Suprapubic skin (tissue), 4 donors: Measurements from ENCODE around the gene CEBPG. TPM values are rescaled to one million over a fixed set of nuclear protein-coding genes. Genes with fewer than 3 reads are reported as not detected.
A peak's percentile ranks its signal among the peaks of the same experiment; 100 is the strongest.

Experiments
- DNase-seq, 2 donors: peaks; one replicate each; pipeline ENCODE4 v3.0.0-alpha.2; 2019; ENCODE audit warnings: low spot score in 2 of 2
- H3K27ac ChIP-seq: fragments of 200-600 bp; sonication (generic); one replicate; pipeline ENCODE4 v1.5.1; 2019
- H3K27me3 ChIP-seq: fragments of 200-600 bp; sonication (generic); one replicate; pipeline ENCODE4 v1.5.1; 2019
- H3K36me3 ChIP-seq: fragments of 200-600 bp; sonication (generic); one replicate; pipeline ENCODE4 v1.5.1; 2019
- H3K4me1 ChIP-seq: fragments of 200-600 bp; sonication (generic); one replicate; pipeline ENCODE4 v1.5.1; 2019
- H3K4me3 ChIP-seq: fragments of 200-600 bp; sonication (generic); one replicate; pipeline ENCODE4 v1.5.1; 2019; ENCODE audit warnings: mild to moderate bottlenecking
- H3K9me3 ChIP-seq: fragments of 200-600 bp; sonication (generic); one replicate; pipeline ENCODE4 v1.5.1; 2019
- EP300 ChIP-seq: sonication (generic); formaldehyde crosslinking; IDR thresholded peaks from one replicate; pipeline ENCODE4 v1.6.1; 2017; ENCODE audit warnings: antibody characterized with exemption
- POLR2A ChIP-seq, 2 donors: fragments of 450-650 bp; IDR thresholded peaks; one replicate each; pipeline ENCODE4 v1.6.1; 2017; ENCODE audit warnings: antibody characterized with exemption in 2 of 2, mild to moderate bottlenecking in 2 of 2, moderate library complexity in 2 of 2
- POLR2AphosphoS5 ChIP-seq, 3 donors: sonication (generic); formaldehyde crosslinking; IDR thresholded peaks; one replicate each; pipeline ENCODE4 v1.6.1; 2017; ENCODE audit warnings: antibody characterized with exemption in 3 of 3
- WGBS: methylation state at CpG from one replicate; pipeline ENCODE4 v1.1.5; 2018; 5-methylcytosine and 5-hydroxymethylcytosine counted together
- total RNA-seq, 4 donors: library from RNA; depleted of rRNA; stranded (reverse); fragments of >200 nt; gene quantifications; one replicate each; pipeline ENCODE4 v1.1.0, GENCODE V29; 2016
- TF ChIP-seq, protein P1 (sequence below), 2 donors: fragments of 200-600 bp in 1 of 2; fragments of 450-650 bp in 1 of 2; sonication (generic) in 1 of 2; IDR thresholded peaks; one replicate each; pipeline ENCODE4 v1.5.1; 2016 to 2019; ENCODE audit warnings: antibody characterized with exemption in 2 of 2, mild to moderate bottlenecking in 1 of 2, moderate library complexity in 1 of 2

Gene CEBPG
- total RNA-seq, 4 donors from 2014 or later, result 37.7 to 63.0 (median 45.2) TPM

GRCh38 chr19:33368074-33368864 is 5.2 kb upstream of the CEBPG start:
- H3K36me3 ChIP-seq, result no peaks in the 10 kb centered on the region
- no peaks in the 10 kb centered on the region for H3K27me3 ChIP-seq
- H3K4me3 ChIP-seq, result no peak overlapping the region
- 63% methylated on average over 5 of the region's 5 CpGs for WGBS
- DNase-seq, result no peak
- peaks cover 26% of the 10 kb centered on the region for H3K4me1 ChIP-seq
- no peaks in the 10 kb centered on the region for H3K9me3 ChIP-seq
- TF ChIP-seq POLR2A (IDR thresholded peaks at IDR 0.05), result no peak
- TF ChIP-seq, protein P1, sequence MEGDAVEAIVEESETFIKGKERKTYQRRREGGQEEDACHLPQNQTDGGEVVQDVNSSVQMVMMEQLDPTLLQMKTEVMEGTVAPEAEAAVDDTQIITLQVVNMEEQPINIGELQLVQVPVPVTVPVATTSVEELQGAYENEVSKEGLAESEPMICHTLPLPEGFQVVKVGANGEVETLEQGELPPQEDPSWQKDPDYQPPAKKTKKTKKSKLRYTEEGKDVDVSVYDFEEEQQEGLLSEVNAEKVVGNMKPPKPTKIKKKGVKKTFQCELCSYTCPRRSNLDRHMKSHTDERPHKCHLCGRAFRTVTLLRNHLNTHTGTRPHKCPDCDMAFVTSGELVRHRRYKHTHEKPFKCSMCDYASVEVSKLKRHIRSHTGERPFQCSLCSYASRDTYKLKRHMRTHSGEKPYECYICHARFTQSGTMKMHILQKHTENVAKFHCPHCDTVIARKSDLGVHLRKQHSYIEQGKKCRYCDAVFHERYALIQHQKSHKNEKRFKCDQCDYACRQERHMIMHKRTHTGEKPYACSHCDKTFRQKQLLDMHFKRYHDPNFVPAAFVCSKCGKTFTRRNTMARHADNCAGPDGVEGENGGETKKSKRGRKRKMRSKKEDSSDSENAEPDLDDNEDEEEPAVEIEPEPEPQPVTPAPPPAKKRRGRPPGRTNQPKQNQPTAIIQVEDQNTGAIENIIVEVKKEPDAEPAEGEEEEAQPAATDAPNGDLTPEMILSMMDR (IDR thresholded peaks at IDR 0.05), result no peak
- no peak for TF ChIP-seq POLR2AphosphoS5 (IDR thresholded peaks at IDR 0.05)
- TF ChIP-seq EP300, result no peak
- H3K27ac ChIP-seq, result peak overlapping the region; percentile 28

GRCh38 chr19:33370783-33371182 is 2.7 kb upstream of the CEBPG start:
- TF ChIP-seq POLR2AphosphoS5 (IDR thresholded peaks at IDR 0.05) (no peak), POLR2A (IDR thresholded peaks at IDR 0.05) (no peak), EP300 (no peak)
- TF ChIP-seq, protein P1 (IDR thresholded peaks at IDR 0.05), result no peak
- Histone ChIP-seq H3K4me1 (peaks cover 38% of the 10 kb centered on the region), H3K27ac (peak overlapping the region; percentile 84), H3K9me3 (no peaks in the 10 kb centered on the region), H3K4me3 (no peak overlapping the region), H3K27me3 (no peaks in the 10 kb centered on the region), H3K36me3 (no peaks in the 10 kb centered on the region)
- DNase-seq, result no peak
- 41% methylated on average over 4 of the region's 4 CpGs for WGBS

- peak overlapping the region; percentile 83 for H3K4me3 ChIP-seq
- H3K4me1 ChIP-seq, result peaks cover 65% of the 10 kb centered on the region
- H3K27me3 ChIP-seq, result no peaks in the 10 kb centered on the region
- H3K27ac ChIP-seq, result peak overlapping the region; percentile 99
- H3K36me3 ChIP-seq, result peaks cover 1% of the 10 kb centered on the region
- 5% methylated on average over 18 of the region's 22 CpGs for WGBS
- H3K9me3 ChIP-seq, result no peaks in the 10 kb centered on the region
- TF ChIP-seq POLR2AphosphoS5 (IDR thresholded peaks at IDR 0.05), result no peak
- no peak for TF ChIP-seq POLR2A (IDR thresholded peaks at IDR 0.05)
- TF ChIP-seq EP300, result no peak
- TF ChIP-seq, protein P1 (IDR thresholded peaks at IDR 0.05), result no peak
- peak in 1 of 2 donors; percentile 62 for DNase-seq
Observed at GRCh38 chr19:33374236-33374714, 766 bp downstream of the CEBPG start.

DNA sequence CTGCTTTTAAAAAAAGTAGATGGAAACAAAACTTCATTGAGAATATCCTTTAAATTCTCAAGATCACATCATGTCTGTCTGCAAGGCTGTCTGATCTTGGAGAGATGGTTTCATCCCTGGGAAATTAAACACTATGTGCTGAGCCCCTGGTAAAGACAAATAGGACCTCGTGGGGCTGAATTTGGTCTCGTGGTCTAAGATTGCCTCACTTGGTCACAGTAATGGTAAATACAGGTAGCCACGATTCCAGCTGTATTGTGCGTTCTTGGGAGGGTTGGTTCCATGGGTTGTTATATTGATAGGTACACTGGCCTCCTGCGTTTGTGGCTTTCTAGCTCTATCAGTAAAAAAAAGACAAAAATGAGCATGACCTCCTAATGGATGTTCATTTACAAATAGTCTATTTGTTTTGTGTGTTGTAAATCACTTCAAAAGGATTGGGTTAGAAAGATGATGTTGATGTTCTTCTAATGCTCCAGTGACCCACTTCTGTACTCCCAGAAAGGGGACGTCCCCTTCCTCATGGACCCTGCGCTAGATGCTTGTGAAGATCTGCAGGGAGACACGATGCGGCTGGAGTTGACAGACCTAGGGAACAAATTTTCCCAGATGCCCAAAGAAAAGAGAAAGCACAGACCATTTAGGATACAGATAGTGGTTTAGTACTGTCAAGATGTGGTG is 1.8 kb downstream of the CEBPG start:
- peak in 1 of 2 donors; percentile 42 for DNase-seq
- H3K4me3 ChIP-seq, result peak overlapping the region; percentile 83
- H3K27ac ChIP-seq, result peak overlapping the region; percentile 99
- TF ChIP-seq EP300, result no peak
- TF ChIP-seq, protein P1 (IDR thresholded peaks at IDR 0.05), result no peak
- TF ChIP-seq POLR2AphosphoS5 (IDR thresholded peaks at IDR 0.05), result no peak
- no peak for TF ChIP-seq POLR2A (IDR thresholded peaks at IDR 0.05)
- H3K4me1 ChIP-seq, result peaks cover 70% of the 10 kb centered on the region
- H3K27me3 ChIP-seq, result no peaks in the 10 kb centered on the region
- 76% methylated on average over 9 of the region's 9 CpGs for WGBS
- H3K36me3 ChIP-seq, result peaks cover 5% of the 10 kb centered on the region
- H3K9me3 ChIP-seq, result no peaks in the 10 kb centered on the region

DNA sequence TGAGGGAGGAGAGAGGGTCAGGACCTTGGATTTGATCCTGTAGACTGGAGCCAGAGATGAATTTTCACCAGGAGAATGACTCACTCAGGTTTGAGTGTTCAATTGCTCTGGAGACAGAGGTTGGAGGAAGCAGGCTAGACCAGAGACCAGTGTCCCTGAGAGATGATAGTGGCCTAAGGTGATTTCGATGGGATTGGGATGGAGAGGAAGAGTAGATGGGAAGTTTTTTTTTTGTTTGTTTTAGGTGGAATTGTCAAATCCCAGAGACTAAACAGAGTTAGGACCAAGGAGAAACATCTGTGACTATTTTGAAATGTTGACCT is 2.3 kb downstream of the CEBPG start:
- no peak for DNase-seq
- Histone ChIP-seq H3K4me1 (peaks cover 70% of the 10 kb centered on the region), H3K4me3 (no peak overlapping the region), H3K27ac (peak overlapping the region; percentile 79), H3K27me3 (no peaks in the 10 kb centered on the region), H3K36me3 (peaks cover 5% of the 10 kb centered on the region), H3K9me3 (no peaks in the 10 kb centered on the region)
- TF ChIP-seq EP300, result no peak
- TF ChIP-seq POLR2A (IDR thresholded peaks at IDR 0.05), result no peak
- TF ChIP-seq, protein P1 (IDR thresholded peaks at IDR 0.05), result no peak
- no peak for TF ChIP-seq POLR2AphosphoS5 (IDR thresholded peaks at IDR 0.05)
- 88% methylated on average over 1 of the region's 1 CpG for WGBS
